ENCODE measurements around the gene ATP8A2.
"Not testable (repeated sequence)": the region's sequence is repeated elsewhere in the genome, so short reads cannot be mapped to it uniquely, and the experiment has no call there.

ATP8A2 gene

GRCh38 chr13:25538276-25538675 lies 166.5 kb downstream of the ATP8A2 start:
- TF ChIP-seq Cebpa-rat (IDR thresholded peaks at IDR 0.05) = no peak
- no peaks in the 10 kb centered on the region for H3K27me3 ChIP-seq

DNA sequence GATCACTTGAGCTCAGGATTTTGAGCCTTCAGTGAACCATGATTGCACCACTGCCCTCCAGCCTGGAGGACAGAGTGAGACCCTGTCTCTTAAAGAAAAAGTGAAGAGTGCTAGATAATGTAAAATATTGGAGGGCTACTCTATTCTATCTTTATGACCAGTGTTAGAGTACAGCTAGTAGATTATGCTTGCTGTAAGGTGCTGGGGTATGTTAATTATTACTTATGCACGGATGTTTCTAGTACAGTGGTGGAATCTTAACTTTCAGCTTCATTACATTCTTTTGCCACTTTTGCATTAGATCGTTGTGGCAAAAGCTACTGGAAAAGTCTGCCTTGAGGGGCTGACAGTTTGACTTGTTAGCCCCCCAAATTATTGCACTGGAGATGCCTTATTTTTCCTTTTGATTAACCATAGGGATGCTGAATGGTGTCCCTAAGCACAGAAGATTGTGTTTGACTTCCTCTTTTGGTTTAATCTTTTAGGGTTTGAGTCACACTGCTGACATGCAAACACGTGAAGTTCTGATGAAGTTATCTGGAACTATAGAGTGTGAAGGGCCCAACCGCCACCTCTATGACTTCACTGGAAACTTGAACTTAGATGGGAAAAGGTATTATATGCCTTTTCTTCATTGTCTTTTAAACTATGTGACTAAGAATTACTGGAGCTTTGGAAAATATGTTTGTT lies 169.8 kb downstream of the ATP8A2 start:
- Histone ChIP-seq H3K4me3 (no peak overlapping the region), H3K4me1 (no peaks in the 10 kb centered on the region), H4K20me1 (no peaks in the 10 kb centered on the region), H3K4me2 (no peak overlapping the region), H3K36me3 (no peaks in the 10 kb centered on the region), H3K9me3 (replicated peaks in 1 of 11) (peaks cover 0 to 11% (median 0%) of the 10 kb centered on the region in 11 experiments; a peak in 6 of 22 replicates), H3K9ac (no peak overlapping the region), H3K27ac (no peak overlapping the region), H3K27me3 (no peaks in the 10 kb centered on the region)
- no peak for TF ChIP-seq Cebpa-rat (IDR thresholded peaks at IDR 0.05)

More at GRCh38 chr13:25538276-25538675, 166.5 kb downstream of the ATP8A2 start:
- Histone ChIP-seq H3K36me3 (no peaks in the 10 kb centered on the region), H3K27ac (no peak overlapping the region), H3K4me3 (no peak overlapping the region), H4K20me1 (no peaks in the 10 kb centered on the region), H3K4me1 (peaks cover 0 to 10% (median 0%) of the 10 kb centered on the region in 10 experiments; a peak in 4 of 20 replicates), H3K4me2 (no peak overlapping the region), H3K9me3 (replicated peaks in 1 of 11) (peaks cover 0 to 11% (median 0%) of the 10 kb centered on the region in 11 experiments; a peak in 6 of 22 replicates), H3K9ac (no peak overlapping the region)

DNA sequence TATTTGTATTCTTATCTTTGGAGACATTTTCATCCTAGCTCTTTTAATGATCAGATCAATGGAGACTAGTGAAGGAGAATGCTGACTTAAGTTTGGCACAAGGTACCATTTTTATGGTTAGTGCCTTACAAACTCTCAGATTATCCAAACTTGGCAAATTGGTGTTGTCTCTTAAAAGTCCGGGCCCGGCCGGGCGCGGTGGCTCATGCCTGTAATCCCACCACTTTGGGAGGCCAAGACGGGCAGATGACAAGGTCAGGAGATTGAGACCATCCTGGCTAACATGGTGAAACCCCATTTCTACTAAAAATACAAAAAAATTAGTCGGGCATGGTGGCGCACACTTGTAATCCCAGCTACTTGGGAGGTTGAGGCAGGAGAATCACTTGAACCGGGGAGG lies 177.2 kb downstream of the ATP8A2 start:
- not testable (repeated sequence) for H3K36me3 ChIP-seq; H3K27ac ChIP-seq; H3K9me3 ChIP-seq (replicated peaks in 1 of 11); H3K4me1 ChIP-seq; H4K20me1 ChIP-seq; H3K9ac ChIP-seq; H3K27me3 ChIP-seq; H3K4me3 ChIP-seq; H3K4me2 ChIP-seq

GRCh38 chr13:25561812-25562211 lies 190.0 kb downstream of the ATP8A2 start:
- H3K4me3 ChIP-seq = no peak overlapping the region
- no peak overlapping the region for H3K4me2 ChIP-seq
- H3K27me3 ChIP-seq = no peaks in the 10 kb centered on the region
- no peaks in the 10 kb centered on the region for H3K4me1 ChIP-seq
- H3K27ac ChIP-seq = no peak overlapping the region
- H3K36me3 ChIP-seq = no peaks in the 10 kb centered on the region
- no peak overlapping the region for H3K9ac ChIP-seq
- TF ChIP-seq Cebpa-rat (IDR thresholded peaks at IDR 0.05) = no peak
- H3K9me3 ChIP-seq (replicated peaks in 1 of 11) = no peaks in the 10 kb centered on the region
- H4K20me1 ChIP-seq = no peaks in the 10 kb centered on the region

DNA sequence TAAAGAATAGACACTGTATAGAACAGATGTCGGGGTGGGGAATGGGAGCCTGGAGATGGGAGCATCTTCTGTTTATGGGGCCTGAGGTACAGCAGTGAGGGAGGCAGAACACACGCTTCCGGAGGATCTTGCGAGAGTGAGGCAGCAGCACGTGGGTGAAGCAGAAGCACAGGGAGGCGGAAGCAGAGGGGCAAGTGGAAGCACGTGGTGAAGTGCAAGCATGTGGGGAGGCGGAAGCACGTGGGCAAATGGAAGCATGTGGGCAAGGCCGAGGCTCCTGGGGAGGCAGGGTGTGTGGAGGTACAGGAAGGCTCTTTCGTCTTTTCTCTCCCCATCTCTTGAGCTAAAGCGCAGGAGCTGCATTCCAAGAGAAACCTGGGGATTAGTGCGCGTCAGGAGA lies 198.4 kb downstream of the ATP8A2 start:
- Histone ChIP-seq H3K9ac (no peak overlapping the region), H3K4me2 (no peak overlapping the region), H4K20me1 (no peaks in the 10 kb centered on the region), H3K4me3 (no peak overlapping the region), H3K27ac (no peak overlapping the region), H3K9me3 (replicated peaks in 1 of 11) (no peaks in the 10 kb centered on the region), H3K27me3 (no peaks in the 10 kb centered on the region), H3K4me1 (peaks cover 0 to 6% (median under 1%) of the 10 kb centered on the region in 10 experiments; a peak in 8 of 20 replicates), H3K36me3 (no peaks in the 10 kb centered on the region)
- TF ChIP-seq Cebpa-rat (IDR thresholded peaks at IDR 0.05) = no peak

DNA sequence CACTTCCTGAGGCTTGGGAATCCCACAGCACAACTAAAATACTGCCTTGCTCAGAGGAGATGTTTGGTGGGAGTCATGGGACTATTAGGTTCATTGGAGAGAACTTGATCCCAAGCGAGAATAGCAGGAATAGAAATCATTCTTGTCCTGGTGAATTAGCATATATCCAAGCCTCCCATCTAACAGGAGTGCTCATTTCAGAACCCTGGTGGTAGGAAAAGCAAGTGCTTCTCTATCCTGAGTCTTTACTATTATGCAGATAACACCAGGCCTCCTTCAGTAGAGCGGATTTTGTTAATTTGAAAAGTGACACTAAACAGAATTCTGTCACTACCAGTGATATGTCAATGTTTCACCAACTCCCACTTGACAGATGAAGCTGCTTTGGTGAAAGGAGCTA lies 199.5 kb downstream of the ATP8A2 start:
- no peaks in the 10 kb centered on the region for H3K27me3 ChIP-seq
- TF ChIP-seq Cebpa-rat (IDR thresholded peaks at IDR 0.05) = no peak
- H4K20me1 ChIP-seq = no peaks in the 10 kb centered on the region
- H3K9ac ChIP-seq = no peak overlapping the region
- H3K27ac ChIP-seq = no peak overlapping the region
- no peak overlapping the region for H3K4me3 ChIP-seq
- H3K4me1 ChIP-seq = peaks cover 0 to 16% (median 9%) of the 10 kb centered on the region in 10 experiments; a peak in 11 of 20 replicates
- no peak overlapping the region for H3K4me2 ChIP-seq
- no peaks in the 10 kb centered on the region for H3K9me3 ChIP-seq (replicated peaks in 1 of 11)
- H3K36me3 ChIP-seq = no peaks in the 10 kb centered on the region

GRCh38 chr13:25572171-25572570 lies 200.4 kb downstream of the ATP8A2 start:
- not testable (repeated sequence) for H3K9me3 ChIP-seq (replicated peaks in 1 of 11); H3K4me2 ChIP-seq; H3K27ac ChIP-seq; H4K20me1 ChIP-seq; H3K9ac ChIP-seq; H3K4me3 ChIP-seq; H3K27me3 ChIP-seq; H3K36me3 ChIP-seq
- H3K4me1 ChIP-seq = peaks cover 0 to 18% (median 9%) of the 10 kb centered on the region in 10 experiments; a peak in 11 of 20 replicates

- Histone ChIP-seq H3K36me3 (no peaks in the 10 kb centered on the region), H3K9ac (no peak overlapping the region), H3K4me2 (peak overlapping the region in 2 of 11 experiments; percentile 0 to 32; a peak in 7 of 22 replicates), H3K4me1 (peaks cover 0 to 18% (median 9%) of the 10 kb centered on the region in 10 experiments; a peak in 11 of 20 replicates), H3K9me3 (replicated peaks in 1 of 11) (no peaks in the 10 kb centered on the region), H3K4me3 (no peak overlapping the region), H3K27me3 (no peaks in the 10 kb centered on the region), H3K27ac (no peak overlapping the region), H4K20me1 (no peaks in the 10 kb centered on the region)
- TF ChIP-seq Cebpa-rat (IDR thresholded peaks at IDR 0.05) = no peak
Observed at GRCh38 chr13:25574437-25575411, 202.9 kb downstream of the ATP8A2 start.

GRCh38 chr13:25575562-25575961 lies 203.8 kb downstream of the ATP8A2 start:
- no peaks in the 10 kb centered on the region for H4K20me1 ChIP-seq
- H3K27ac ChIP-seq = no peak overlapping the region
- H3K4me2 ChIP-seq = peak overlapping the region in 7 of 11 experiments; percentile 7 to 40 (median 21); a peak in 8 of 22 replicates
- no peaks in the 10 kb centered on the region for H3K27me3 ChIP-seq
- TF ChIP-seq Cebpa-rat (IDR thresholded peaks at IDR 0.05) = no peak
- no peaks in the 10 kb centered on the region for H3K9me3 ChIP-seq (replicated peaks in 1 of 11)
- peaks cover 0 to 18% (median 9%) of the 10 kb centered on the region in 10 experiments; a peak in 11 of 20 replicates for H3K4me1 ChIP-seq
- no peak overlapping the region for H3K4me3 ChIP-seq
- no peak overlapping the region for H3K9ac ChIP-seq
- H3K36me3 ChIP-seq = no peaks in the 10 kb centered on the region
